HG03457 (cell line): ENCODE results near the gene GALNT17.

Experiments
- ATAC-seq: cut with Tn5 transposase; IDR thresholded peaks from one replicate; pipeline ENCODE4 v1.9.1; 2021; ENCODE audit warnings: moderate number of reproducible peaks; ENCODE audit not compliant: unreplicated experiment

GALNT17 gene

DNA sequence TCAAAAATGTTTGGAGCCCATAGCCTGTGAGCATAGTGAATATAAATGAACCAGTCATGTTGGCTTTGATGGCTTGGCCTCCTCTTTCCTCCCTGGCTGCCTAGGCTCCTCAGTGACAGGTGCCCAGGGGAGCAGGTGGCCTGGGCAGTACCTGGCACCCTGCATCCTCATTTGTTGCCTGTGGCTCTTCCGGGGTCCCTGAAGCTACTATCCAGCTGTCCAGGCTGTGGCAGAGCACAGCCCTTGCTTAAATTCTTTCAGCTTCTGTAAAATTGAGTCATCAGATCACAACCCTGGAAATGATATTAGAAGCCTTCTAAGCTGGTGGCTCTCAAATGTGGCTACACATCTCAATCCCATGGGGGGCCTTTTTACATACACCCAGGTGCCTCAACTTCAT, 525.4 kb downstream of the GALNT17 start:
- no peak for ATAC-seq

DNA sequence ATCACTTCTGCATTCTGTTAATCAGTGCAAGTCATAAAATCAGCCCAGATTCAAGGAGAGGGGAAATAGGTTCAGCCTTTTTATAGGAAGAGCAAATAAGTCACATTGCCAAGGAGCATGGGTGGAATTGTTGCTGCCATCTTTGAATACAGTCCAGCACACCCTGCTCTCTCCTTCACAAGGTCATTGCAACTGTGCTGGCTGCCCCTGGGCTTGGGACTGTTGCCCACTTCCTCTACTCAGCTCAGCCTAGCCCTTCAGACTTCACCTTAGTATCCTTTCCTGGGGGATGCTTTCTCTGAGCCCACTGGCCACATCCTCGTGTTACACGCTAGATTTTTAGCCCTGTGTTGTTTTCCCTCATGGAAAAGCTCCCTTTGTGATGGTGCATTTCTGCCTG, 527.7 kb downstream of the GALNT17 start:
- no peak for ATAC-seq

DNA sequence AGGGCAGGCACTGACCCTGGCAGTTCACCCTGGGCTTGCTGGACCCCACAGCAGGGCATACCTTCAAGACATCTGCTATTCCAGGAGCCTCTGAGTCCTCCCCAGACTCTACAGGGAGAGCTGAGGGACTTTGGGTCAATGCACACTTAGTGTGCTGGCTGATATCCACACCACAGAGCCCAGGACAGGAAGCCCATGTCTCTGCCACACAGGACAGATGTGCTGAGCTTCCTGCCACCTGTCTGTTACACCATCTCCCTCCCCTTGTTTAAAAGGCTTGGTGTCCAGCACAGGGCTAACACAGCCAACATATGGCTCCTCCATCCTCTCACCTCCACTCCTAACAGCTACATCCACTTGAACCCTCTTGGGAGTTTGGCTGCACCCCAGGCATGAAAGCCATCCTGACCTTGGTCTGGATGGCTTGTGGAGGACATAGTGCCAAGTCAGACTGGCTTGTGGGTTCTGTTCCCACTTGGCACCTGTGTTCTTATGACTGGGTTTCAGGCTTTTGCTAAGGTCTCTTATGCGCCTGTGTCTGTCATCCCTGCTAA, 529.8 kb downstream of the GALNT17 start:
- ATAC-seq, result no peak

DNA sequence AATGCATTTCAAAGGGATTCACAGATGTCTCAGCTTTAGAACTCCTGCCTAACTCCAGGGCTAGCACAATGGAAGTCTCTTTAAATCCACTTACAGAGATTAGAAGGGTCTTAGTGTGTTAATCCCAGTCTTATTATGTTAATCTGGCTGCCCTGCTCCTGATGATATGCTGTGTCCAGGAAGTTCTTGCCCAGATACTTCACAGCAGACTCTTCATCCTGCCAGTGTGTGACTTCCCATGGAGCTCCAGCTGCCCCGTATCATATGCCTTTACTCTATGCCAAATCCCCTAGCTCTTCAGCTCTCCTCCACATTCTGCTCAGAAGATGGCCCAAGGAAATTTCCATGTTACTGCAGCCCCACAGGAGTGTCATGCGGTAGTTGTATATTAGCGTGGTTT, 533.8 kb downstream of the GALNT17 start:
- ATAC-seq, result no peak

DNA sequence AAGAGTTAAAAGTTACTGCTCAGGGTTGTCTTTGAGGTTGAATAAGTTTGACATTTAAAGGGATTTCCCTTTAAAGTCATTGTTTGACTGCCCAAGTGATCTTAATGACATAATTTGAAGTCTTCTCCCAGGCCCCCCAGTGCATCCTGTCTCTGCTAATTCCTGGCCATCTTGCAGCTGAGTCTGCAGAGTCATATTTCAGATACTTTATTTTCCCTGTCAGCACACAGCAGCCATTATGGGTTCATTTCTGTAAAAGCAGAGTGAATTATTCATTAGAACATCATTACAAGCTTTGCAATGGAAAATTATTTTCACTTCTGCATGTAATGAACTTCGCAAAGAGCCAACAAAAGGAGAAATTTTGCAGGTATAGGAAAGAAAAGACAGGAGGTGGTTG, 536.6 kb downstream of the GALNT17 start:
- no peak for ATAC-seq

DNA sequence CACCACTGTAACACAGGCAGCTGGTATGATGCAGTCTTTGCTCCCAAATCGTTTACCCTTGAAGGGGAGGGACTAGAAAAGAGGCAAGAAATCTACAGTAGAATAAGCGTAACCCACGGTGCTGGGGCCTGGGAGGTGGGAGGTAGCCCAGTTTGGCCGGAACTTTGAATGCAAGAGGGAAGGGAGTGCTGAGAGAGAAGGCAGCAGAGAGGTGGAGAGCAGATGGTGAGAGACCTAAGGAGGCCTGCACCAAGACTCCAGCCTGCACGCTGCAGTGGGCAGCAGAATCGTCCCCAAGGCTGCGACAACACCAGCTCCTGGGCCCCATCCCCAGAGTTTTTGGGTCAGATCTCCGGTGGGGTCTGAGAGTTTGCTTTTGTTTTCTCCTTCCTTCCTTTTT, 547.5 kb downstream of the GALNT17 start:
- ATAC-seq, result no peak

DNA sequence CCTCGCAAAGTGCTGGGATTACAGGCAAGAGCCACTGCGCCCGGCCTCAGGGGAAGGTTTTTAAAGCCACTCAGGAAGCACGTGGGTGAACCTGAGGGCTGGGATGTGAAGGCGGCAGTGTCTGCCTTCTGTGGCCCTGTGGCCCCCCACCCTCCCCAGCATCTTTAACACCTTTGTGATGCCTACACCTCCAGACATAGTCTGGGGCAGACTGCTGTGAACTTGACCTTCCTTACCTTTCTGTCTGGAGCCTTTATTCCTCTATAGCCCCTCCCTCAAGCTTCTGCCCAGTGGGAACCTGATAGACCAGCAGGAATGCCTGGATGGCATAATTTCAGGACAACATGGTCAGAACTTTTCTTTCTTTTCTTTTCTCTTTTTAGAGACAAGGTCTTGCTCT, 550.2 kb downstream of the GALNT17 start:
- no peak for ATAC-seq

DNA sequence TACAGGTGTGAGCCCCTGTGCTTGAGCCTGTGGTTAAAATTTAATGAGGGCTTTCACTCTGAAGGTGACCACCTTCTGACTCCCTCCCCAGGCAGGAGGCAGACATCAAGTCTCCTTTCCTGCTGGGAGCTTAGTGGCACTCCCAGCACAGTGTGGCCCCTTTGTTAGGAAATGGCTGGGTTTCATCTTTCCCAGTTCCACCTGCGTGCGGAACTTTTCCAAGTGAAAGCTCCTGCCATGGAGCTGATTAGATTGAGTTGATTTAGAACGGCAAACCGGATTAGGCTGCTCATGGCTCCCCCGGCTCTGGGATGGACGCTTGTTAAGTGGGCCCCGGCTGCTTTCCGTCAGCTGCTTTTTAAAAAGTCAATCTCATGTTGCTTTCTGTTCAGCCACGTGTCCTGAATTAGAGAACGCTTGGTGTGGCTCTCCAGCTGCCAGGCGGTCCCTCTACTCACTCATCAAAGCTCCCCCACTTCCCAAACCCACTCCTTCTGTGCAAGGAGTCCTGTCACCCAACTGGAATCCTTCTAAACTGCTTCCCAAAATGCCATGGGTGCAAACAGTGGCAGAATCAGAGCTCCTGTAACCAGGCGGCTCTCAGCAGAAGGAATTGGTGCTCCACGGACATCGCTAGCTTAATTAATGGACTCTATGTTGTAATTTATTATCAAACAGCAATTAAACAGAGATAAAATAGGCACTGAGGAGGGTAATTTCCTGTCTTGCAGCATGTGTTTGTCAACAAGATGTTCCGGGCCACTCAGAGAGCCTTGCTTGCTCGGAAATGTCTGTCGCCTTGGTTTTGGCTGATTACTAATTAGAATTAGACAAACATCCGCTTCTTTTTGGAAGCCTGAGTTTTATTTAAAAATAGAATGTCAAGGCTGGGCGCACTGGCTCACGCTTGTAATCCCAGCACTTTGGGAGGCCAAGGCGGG, 551.2 kb downstream of the GALNT17 start:
- no peak for ATAC-seq

DNA sequence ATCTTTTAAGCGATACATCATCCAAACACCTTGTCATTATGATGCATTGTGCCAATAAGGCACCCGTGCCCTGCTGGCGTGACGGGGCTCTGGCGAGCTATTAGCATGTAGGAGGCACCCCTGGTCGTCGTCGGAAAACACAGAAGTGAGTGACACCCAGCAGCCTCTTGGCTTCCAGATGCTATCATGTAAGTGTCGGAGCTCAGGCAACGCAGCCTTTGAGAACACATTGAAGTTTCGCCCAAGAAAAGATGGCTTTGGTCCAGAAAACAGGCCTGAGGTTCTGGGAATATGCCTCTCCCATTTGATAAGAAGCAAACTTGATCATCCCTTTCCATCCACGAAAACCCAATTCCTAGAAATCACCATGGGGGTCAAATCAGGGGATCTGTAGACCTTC, 555.3 kb downstream of the GALNT17 start:
- no peak for ATAC-seq

DNA sequence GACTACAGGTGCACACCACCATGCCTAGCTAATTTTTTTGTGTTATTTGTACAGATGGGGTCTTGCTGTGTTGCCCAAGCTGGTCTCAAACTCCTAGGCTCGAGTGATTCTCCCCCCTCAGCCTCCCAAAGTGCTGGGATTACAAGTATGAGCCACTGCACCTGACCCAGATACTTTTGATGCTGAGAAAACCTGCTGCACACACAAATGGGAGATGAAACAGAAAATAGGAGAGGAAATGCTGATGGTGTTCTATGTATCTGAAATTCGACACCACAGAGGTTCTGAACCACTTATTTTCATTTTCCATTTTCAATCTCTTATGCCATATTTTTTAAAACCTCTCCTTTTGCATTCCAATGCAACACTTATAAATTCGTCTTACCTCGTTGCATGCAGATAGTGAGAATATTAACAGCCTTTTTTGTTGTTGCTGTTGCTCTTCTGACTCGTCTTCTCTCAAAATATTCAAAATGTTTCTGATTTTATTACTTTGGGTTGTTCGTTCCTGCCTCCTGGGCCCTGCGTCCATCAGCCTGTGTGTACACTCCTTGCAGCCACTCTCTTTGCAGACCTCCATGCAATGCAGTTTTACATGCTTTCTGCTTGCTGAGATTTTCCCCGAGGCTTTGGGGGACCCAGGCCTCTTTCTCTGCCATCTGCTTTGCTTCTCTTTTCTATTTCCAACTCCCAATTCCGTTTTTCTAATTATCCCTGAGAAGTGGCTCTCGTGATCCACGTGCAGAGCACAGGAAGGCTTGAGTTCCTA, 556.1 kb downstream of the GALNT17 start:
- ATAC-seq, result no peak

DNA sequence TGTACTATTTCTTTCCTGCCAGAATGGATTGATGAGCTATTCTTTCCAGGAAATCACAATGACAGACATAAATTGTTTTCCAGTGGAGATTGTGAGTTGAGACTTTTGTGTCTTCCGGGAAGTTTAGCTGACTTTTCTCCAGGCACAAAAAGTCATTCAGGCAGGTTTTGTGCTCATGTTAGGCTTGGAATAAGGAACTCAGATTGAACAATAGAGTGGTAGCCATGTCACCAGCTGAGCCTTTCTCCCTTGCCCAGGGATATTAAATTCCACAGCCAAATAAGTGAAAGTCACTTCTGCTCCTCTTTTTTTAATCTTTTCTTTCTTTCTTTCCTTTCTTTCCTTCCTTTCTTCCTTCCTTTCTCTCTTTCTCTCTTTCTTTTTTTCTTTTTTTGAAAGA, 559.6 kb downstream of the GALNT17 start:
- ATAC-seq, result no peak

DNA sequence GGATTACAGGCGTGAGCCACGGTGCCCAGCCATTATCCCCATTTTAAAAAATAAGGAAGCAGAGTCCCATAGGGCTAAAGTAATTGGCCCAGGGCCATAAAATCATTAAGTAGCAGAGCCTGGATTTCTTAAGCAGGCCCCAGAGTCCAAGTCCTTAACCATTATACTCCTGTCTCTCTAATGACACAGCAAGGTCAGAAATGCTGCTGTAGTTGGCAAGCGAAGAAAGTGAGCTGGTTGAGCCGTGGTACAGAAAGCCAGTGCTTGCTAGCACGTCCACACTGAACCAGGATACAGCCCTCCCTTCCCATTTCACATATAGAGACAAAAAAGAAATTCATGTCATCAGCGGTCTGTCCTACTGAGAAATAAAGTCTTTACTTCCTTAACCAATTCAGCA, 562.7 kb downstream of the GALNT17 start:
- no peak for ATAC-seq

DNA sequence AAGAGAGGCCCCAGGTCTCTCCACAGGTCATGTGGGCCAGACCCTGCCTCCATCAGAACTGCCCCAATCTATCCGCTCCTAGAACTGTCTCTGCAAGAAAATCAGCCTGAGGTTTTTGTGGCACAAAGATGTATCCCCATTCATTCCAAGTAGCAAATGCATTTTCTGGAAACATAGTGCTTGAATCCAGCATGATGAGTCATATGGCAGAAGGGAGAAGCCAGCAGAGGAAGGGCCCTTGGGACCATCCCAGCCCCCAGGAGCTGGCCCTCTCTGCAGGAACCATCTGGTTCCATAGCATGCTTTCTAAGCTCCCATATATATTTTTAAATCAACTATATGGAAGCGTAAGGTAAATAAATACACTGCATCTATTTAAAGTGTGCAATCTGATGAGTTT, 563.2 kb downstream of the GALNT17 start:
- ATAC-seq, result no peak

DNA sequence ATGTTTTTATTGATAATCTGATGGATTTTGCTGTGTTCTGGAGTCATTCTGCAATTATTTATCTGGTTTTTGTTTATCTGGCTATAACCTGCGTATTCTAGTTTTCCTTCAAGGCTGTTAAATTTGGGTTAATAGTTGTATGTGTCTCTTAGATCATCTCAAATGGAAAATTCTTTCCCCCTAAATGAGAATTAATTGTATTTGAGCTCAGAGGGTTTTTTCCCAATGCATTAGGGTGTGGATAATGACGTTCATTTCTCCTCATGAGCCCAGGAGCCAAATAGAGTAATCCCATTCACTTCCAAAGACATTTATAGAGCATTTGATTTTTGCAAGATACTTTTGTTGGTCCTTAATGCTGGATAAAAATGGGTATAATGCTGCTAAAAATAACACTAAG, 564.6 kb downstream of the GALNT17 start:
- ATAC-seq, result no peak

DNA sequence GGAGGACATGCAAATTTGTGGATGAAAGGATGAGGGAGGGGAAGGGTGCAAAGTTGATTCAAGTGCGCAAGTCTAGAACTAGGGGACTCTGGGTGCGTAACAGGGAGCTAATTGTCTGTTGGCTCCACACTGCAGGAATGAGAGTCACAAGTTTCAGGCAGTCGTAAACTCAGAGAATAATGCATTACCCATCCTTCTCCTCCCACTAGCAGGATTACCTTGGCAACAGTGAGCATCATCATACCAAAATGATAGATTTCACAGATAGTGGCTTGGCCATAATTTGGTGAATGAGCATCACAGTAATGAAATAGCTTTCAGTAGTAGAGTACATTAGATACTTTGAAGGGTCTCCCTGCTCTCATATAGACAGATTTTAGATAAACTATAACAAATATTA, 565.5 kb downstream of the GALNT17 start:
- no peak for ATAC-seq

DNA sequence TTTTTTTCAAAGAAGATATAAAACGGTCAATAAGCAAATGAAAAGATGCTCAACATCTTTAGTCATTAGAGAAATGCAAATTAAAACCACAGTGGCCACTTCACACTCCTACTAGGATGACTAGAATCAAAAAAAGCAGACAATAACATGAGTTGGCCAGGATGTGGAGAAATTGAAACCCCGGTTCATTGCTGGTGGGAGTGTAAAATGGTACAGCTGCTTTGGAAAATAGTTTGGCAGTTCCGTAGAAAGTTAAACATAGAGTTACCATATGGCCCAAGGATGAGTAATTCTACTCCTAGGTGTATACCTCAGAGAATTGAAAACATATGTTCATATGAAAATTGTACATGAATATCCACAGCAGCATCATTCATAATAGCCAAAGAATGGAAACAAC, 573.3 kb downstream of the GALNT17 start:
- ATAC-seq, result no peak

DNA sequence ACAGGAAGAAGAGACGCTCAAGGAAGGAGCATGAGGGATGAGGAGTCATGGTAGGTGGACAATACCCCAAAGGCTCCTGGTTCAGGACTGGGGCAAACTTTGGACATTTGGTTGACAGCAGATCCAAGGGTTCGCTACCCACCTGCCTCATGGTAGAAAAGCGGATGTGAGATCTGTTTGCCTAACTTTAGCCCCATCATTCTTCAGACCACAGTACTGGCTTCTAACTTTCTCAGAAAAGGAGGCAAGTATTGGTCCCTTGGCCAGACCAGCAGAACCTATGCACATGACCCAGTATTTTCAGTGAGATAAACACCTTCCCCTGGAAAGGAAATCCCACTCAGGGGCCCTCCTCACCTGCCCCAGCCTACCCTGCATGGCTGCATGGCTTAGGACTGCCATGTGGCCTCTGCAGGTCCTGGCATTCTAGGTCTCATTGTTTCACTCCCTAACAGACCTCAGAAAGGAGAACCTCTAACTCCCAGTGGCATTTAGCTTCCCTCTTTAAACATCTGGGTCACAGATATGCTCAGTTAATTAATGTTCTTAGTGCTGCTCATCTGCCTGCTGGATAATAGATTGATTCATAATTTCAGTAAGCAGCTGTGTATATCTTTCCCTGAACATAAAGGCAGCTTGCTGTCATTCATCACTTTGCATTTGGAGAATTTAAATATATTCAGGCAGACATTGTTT, 574.1 kb downstream of the GALNT17 start:
- ATAC-seq, result no peak

DNA sequence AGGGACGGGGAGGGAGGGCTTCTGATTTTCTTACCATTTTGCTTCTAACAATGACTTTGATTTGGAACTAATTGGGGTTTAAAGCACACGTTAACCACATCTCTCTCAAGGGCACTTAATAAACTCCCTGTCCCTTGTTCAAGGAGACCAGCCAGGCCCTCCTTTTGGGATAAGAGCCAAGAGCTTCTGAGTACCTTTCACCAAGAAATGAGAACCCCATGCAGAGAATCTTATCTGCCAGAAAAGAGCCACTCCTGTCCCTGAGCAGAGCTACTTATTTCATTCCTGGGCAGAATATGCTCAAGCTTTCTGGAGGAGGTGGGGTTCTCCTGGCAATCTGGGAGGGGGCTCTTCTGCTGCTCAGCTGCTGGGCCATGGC, 574.6 kb downstream of the GALNT17 start:
- ATAC-seq, result no peak

DNA sequence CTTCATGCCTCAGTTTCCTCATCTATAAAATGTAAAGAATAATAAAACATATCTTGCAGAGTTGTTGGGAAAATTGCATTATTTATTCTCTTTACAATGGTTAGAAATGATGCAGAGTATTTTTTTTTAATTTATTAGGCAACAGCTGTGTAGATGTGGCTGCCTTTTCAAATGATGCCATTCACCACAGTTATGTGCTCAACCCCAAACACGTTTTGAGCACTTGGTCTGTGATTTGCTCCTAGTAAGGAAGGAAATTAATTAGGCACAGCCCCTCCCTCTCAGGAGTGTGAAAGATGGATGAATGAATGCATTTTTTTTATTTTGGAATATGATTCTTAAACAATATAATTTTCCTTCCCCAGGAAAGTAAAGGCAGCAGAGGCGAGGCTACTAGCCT, 575.1 kb downstream of the GALNT17 start:
- ATAC-seq, result no peak

DNA sequence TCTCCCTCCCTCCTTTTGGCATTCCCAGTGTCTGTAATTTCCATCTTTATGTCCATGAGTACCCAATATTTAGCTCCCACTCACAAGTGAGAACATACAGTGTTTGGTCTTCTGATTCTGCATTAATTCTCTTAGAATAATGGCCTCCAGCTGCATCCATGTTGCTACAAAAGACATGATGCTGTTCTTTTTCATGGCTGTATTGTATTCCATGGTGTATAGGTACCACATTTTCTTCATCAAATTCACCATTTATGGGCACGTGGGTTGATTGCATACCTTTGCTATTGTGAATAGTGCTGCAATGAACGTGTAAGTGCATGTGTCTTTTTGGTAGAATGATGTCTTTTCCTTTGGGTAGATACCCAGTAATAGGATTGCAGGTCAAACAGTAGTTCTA, 576.8 kb downstream of the GALNT17 start:
- ATAC-seq, result no peak

DNA sequence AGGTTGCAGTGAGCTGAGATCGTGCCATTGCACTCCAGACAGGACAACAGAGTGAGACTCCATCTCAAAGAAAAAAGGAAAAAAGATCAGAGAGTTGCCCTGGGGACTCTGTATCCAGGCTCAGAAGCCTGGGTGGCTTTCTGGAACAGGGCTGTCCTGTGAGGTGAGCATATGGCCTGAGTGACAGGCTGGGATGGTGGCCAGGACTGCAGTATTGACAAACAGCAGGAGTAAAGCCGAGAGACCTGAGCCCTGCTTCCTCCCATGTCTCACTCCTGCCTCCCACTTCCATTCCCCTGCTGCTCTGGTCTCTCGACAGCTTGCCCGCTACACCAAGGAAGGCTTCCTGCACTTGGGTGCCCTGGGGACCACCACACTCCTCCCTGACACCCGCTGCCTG, 578.5 kb downstream of the GALNT17 start:
- no peak for ATAC-seq
